NCI-H2227 treated with DMSO at 0.1 percent for 48 hours (cell line): ENCODE measurements around the gene PPARA.

Experiments used
- DNase-seq: peaks from one replicate; lab custom pipeline; 2025; lab: John Stamatoyannopoulos, UW

Gene PPARA

GRCh38 chr22:46143491-46144147 lies 6.7 kb upstream of the PPARA start:
- DNase-seq: no peak

GRCh38 chr22:46145361-46145851 lies 4.9 kb upstream of the PPARA start:
- DNase-seq: no peak

- no peak for DNase-seq
Observed at GRCh38 chr22:46145896-46146295, 4.4 kb upstream of the PPARA start.

GRCh38 chr22:46146329-46146728 lies 4.0 kb upstream of the PPARA start:
- no peak for DNase-seq

- DNase-seq: no peak
Observed at GRCh38 chr22:46147061-46147460, 3.3 kb upstream of the PPARA start.

- no peak for DNase-seq
Observed at GRCh38 chr22:46147471-46148267, 2.7 kb upstream of the PPARA start.

- DNase-seq: no peak
Observed at GRCh38 chr22:46148336-46148735, 2.0 kb upstream of the PPARA start.

GRCh38 chr22:46148816-46149511 lies 1.4 kb upstream of the PPARA start:
- DNase-seq: no peak

- DNase-seq: no peak
Observed at GRCh38 chr22:46149512-46150033, 753 bp upstream of the PPARA start.

- DNase-seq: no peak
Observed at GRCh38 chr22:46150655-46151477, 540 bp downstream of the PPARA start.

- DNase-seq: no peak
Observed at GRCh38 chr22:46153930-46154329, 3.6 kb downstream of the PPARA start.

- no peak for DNase-seq
Observed at GRCh38 chr22:46156031-46156430, 5.7 kb downstream of the PPARA start.

GRCh38 chr22:46158283-46158682 lies 8.0 kb downstream of the PPARA start:
- no peak for DNase-seq

- DNase-seq: no peak
Observed at GRCh38 chr22:46159212-46159611, 8.9 kb downstream of the PPARA start.

GRCh38 chr22:46159777-46160176 lies 9.5 kb downstream of the PPARA start:
- DNase-seq: no peak

GRCh38 chr22:46162285-46162684 lies 12.0 kb downstream of the PPARA start:
- DNase-seq: no peak

- DNase-seq: no peak
Observed at GRCh38 chr22:46162771-46163556, 12.6 kb downstream of the PPARA start.

GRCh38 chr22:46163557-46163888 lies 13.2 kb downstream of the PPARA start:
- DNase-seq: no peak

GRCh38 chr22:46165977-46166376 lies 15.7 kb downstream of the PPARA start:
- no peak for DNase-seq

- DNase-seq: no peak
Observed at GRCh38 chr22:46169628-46170027, 19.3 kb downstream of the PPARA start.

GRCh38 chr22:46171940-46172339 lies 21.6 kb downstream of the PPARA start:
- DNase-seq: no peak
